ENCODE measurements around the gene AKT3. TPM values are rescaled to one million over a fixed set of nuclear protein-coding genes. Genes with fewer than 3 reads are reported as not detected.

Gene AKT3
- total and polyA plus RNA-seq, 7 donors: 2.1 to 105 (median 66.4) TPM

- Histone ChIP-seq H3K27ac (peak overlapping the region in 1 of 4 donors; percentile 85), H3K4me1 (peaks cover 0 to 23% (median 17%) of the 10 kb centered on the region in 4 donors), H3K27me3 (no peaks in the 10 kb centered on the region), H3K36me3 (peaks cover 0 to 14% (median 0%) of the 10 kb centered on the region in 4 donors), H3K9me3 (no peaks in the 10 kb centered on the region), H3K4me3 (no peak overlapping the region)
- 91 to 95% methylated on average over 10 of the region's 10 CpGs for WGBS, 2 donors
- TF ChIP-seq POLR2AphosphoS5 (IDR thresholded peaks at IDR 0.05): peak in 1 of 4 donors; percentile 6
- TF ChIP-seq POLR2A (IDR thresholded peaks at IDR 0.05): no peak
- TF ChIP-seq EP300 (IDR thresholded peaks at IDR 0.05): no peak
- no peak for TF ChIP-seq CTCF (IDR thresholded peaks at IDR 0.05)
- no peak for DNase-seq
- intact Hi-C loops (cut with DNase I): loop anchor here (10.0 kb wide), 1 partner anchor 347 kb away; no protein-coding TSS in a partner anchor
These were observed 351.9 kb downstream of the AKT3 start for GRCh38 chr1:243497939-243498681.

DNA sequence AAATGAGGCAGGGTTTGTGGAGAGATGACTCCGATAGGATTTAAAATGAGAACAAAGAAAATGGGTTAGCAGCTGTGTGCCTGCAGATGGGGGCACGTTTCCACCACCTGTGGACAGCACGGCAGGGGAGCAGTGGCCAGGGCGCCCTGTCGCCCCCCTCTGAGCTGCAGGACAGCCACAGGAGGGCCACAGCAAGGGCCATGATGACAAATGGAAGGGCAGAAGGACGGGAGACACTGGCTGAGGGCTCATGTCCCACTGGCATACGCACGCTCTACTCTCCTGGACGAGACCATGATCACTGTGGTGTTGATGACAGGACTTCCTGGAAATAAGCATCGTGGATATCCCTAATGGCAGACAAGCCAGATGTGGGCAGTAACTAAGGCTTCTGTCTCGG is 353.2 kb downstream of the AKT3 start:
- peak overlapping the region; percentile 66 to 85 (median 80) for H3K27ac ChIP-seq
- H3K9me3 ChIP-seq: no peaks in the 10 kb centered on the region
- WGBS, 2 donors: 96 to 97% methylated on average over 11 of the region's 11 CpGs
- no peak for TF ChIP-seq POLR2AphosphoS5 (IDR thresholded peaks at IDR 0.05)
- TF ChIP-seq CTCF (IDR thresholded peaks at IDR 0.05): no peak
- no peak for TF ChIP-seq EP300 (IDR thresholded peaks at IDR 0.05)
- no peak for TF ChIP-seq POLR2A (IDR thresholded peaks at IDR 0.05)
- intact Hi-C loops (cut with DNase I): loop anchor here (10.0 kb wide), 1 partner anchor 348 kb away; no protein-coding TSS in a partner anchor
- peaks cover 0 to 1% (median 0%) of the 10 kb centered on the region in 4 donors for H3K36me3 ChIP-seq
- H3K27me3 ChIP-seq: no peaks in the 10 kb centered on the region
- H3K4me3 ChIP-seq: no peak overlapping the region
- no peak for DNase-seq
- H3K4me1 ChIP-seq: peaks cover 0 to 24% (median 19%) of the 10 kb centered on the region in 4 donors

DNA sequence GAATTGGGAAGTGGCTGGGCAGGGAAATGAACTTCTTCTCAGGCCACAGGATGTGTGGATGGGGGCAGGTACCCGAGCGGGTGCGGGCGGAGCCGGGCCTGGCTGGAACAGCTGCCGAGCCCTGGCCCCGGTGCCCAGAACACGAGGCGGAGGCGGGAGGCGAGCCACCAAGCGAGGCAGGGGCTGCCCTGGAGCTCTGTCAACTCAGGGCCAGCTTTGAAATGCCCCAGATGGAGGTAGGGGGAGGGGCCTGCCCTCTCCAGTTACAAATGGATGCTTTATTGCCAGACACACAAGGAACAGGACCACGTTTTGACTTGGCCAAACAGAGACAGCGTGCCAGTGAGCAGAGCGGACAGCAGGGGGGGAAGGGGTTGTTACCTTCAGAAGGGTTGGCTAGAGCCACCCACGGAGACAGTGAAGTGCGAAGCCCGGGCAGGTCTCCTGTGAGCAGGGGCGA is 353.8 kb downstream of the AKT3 start:
- WGBS, 2 donors: 63 to 87% methylated on average over 19 of the region's 19 CpGs
- intact Hi-C loops (cut with DNase I): loop anchor here (10.0 kb wide), 1 partner anchor 349 kb away; no protein-coding TSS in a partner anchor
- TF ChIP-seq POLR2AphosphoS5 (IDR thresholded peaks at IDR 0.05) (peak; percentile 2 to 48 (median 26)), POLR2A (IDR thresholded peaks at IDR 0.05) (no peak)
- H3K27me3 ChIP-seq: no peaks in the 10 kb centered on the region
- H3K4me1 ChIP-seq: peaks cover 0 to 30% (median 23%) of the 10 kb centered on the region in 4 donors
- peak overlapping the region; percentile 66 to 85 (median 80) for H3K27ac ChIP-seq
- H3K4me3 ChIP-seq: peak overlapping the region in 1 of 4 donors; percentile 14
- peak; percentile 86 for DNase-seq
- H3K36me3 ChIP-seq: no peaks in the 10 kb centered on the region
- H3K9me3 ChIP-seq: no peaks in the 10 kb centered on the region

GRCh38 chr1:243495442-243496186 is 354.4 kb downstream of the AKT3 start:
- Histone ChIP-seq H3K4me3 (peak overlapping the region in 1 of 4 donors; percentile 14), H3K27me3 (no peaks in the 10 kb centered on the region), H3K9me3 (no peaks in the 10 kb centered on the region), H3K4me1 (peaks cover 0 to 36% (median 28%) of the 10 kb centered on the region in 4 donors), H3K36me3 (no peaks in the 10 kb centered on the region), H3K27ac (peak overlapping the region; percentile 66 to 85 (median 80))
- TF ChIP-seq POLR2AphosphoS5 (IDR thresholded peaks at IDR 0.05): peak in 3 of 4 donors; percentile 7 to 32 (median 17)
- no peak for TF ChIP-seq POLR2A (IDR thresholded peaks at IDR 0.05)
- peak; percentile 76 for DNase-seq
- intact Hi-C loops (cut with DNase I): loop anchor here (10.0 kb wide), 1 partner anchor 349 kb away; no protein-coding TSS in a partner anchor
- 85 to 92% methylated on average over 24 of the region's 24 CpGs for WGBS, 2 donors

GRCh38 chr1:243494741-243495431 is 355.2 kb downstream of the AKT3 start:
- H3K9me3 ChIP-seq: no peaks in the 10 kb centered on the region
- peak overlapping the region; percentile 66 to 85 (median 80) for H3K27ac ChIP-seq
- intact Hi-C loops (cut with DNase I): loop anchor here (10.0 kb wide), 1 partner anchor 350 kb away; no protein-coding TSS in a partner anchor
- H3K4me3 ChIP-seq: no peak overlapping the region
- H3K27me3 ChIP-seq: no peaks in the 10 kb centered on the region
- TF ChIP-seq POLR2A (IDR thresholded peaks at IDR 0.05) (no peak), CTCF (IDR thresholded peaks at IDR 0.05) (no peak), EP300 (IDR thresholded peaks at IDR 0.05) (no peak), POLR2AphosphoS5 (IDR thresholded peaks at IDR 0.05) (no peak)
- WGBS, 2 donors: 89 to 96% methylated on average over 15 of the region's 15 CpGs
- peaks cover 0 to 41% (median 33%) of the 10 kb centered on the region in 4 donors for H3K4me1 ChIP-seq
- H3K36me3 ChIP-seq: no peaks in the 10 kb centered on the region
- peak; percentile 64 for DNase-seq

Measured in sigmoid colon (tissue), 7 donors.